Right lobe of liver (tissue), 4 donors: ENCODE data around the gene PPFIBP1.
A peak's percentile ranks its signal among the peaks of the same experiment; 100 is the strongest.

Source experiments
- CTCF ChIP-seq, 4 donors: fragments of 200-600 bp in 3 of 4; fragments of 450-650 bp in 1 of 4; IDR thresholded peaks; one replicate each; pipeline versions ENCODE4 v1.5.1 to v1.8.0; 2016 to 2022; ENCODE audit warnings: antibody characterized with exemption in 4 of 4, mild to moderate bottlenecking in 2 of 4
- POLR2A ChIP-seq: fragments of 450-650 bp; IDR thresholded peaks from one replicate; pipeline ENCODE4 v1.6.1; 2017; ENCODE audit warnings: antibody characterized with exemption, mild to moderate bottlenecking
- donor health status: DM: no; HTN: no; CAD: no.
- donor health status: DM: no; HTN: no; CAD: no.
- donor health status: DM: no; HTN: yes; CAD: no.

DNA sequence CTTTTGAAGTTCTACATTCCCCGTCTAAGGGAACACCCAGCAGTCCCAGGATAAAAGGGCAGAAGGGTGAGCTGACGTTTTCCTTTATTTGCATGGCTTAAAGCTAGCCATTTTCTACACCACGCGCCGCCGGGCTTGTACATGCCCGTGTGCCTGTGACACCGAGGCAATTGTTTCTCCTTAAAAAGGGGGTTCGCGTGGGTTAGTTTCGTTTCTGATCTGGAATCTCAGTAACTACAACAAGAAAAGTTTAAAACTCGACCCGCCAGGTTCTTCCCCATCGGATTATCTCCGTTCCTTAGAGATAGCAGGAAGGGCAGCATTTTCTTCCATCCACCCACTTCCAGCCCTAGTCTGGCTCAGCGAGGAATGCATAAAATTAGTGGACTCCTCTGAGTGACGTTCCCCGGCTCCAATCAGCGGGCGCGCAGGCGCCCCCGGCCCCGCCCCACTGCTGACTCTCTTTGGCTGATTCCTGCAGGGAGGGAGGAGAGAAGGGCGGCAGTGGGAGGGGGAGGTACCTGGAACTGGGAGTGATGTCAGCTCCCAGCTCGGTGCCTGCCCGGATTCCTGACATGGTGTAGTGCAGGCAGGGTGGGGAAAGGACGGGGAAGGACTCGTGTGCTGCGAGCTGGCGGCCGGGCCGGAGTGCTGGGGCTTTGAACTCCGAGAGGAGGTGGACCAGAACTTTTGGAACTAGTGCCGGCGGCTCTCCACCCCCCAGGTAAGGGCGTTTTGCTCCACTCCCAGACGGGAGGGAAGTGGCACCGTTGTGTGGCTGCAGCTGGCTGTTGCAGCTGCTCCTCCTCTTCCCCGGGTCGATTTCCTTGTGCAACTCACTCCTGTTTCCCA lies at the start of gene PPFIBP1:
- peak in 3 of 4 donors; percentile 20 to 42 (median 26) for TF ChIP-seq CTCF (IDR thresholded peaks at IDR 0.05)
- peak; percentile 98 for TF ChIP-seq POLR2A
